RWPE2 (cell line): ENCODE measurements around the gene SAG.

Experiments used
- ATAC-seq: fragments of 200-7000 bp; cut with Tn5 transposase; 3 replicates; pipeline ENCODE4 v1.9.1; 2021; ENCODE audit warnings: low read depth
- DNase-seq: peaks from one replicate; pipeline ENCODE4 v3.0.0-alpha.2; 2020; ENCODE audit warnings: low spot score
- H3K27ac ChIP-seq: fragments of 450-650 bp; 2 replicates; pipeline ENCODE4 v1.5.1; 2017; ENCODE audit warnings: mild to moderate bottlenecking; ENCODE audit not compliant: poor library complexity, severe bottlenecking
- H3K27me3 ChIP-seq: fragments of 250-450 bp; sonication (Bioruptor Pico); 2 replicates; pipeline ENCODE4 v1.5.1; 2021; ENCODE audit warnings: mild to moderate bottlenecking, moderate library complexity; ENCODE audit not compliant: insufficient read depth, poor library complexity, severe bottlenecking
- H3K36me3 ChIP-seq: fragments of 250-450 bp; sonication (Bioruptor Pico); 2 replicates; pipeline ENCODE4 v1.5.1; 2020; ENCODE audit warnings: low read depth, mild to moderate bottlenecking, moderate library complexity
- H3K4me1 ChIP-seq: fragments of 250-450 bp; sonication (Bioruptor Pico); 2 replicates; pipeline ENCODE4 v1.5.1; 2021; ENCODE audit warnings: mild to moderate bottlenecking, moderate library complexity; ENCODE audit not compliant: insufficient read depth, poor library complexity, severe bottlenecking
- H3K4me3 ChIP-seq: fragments of 250-450 bp; sonication (Bioruptor Pico); 2 replicates; pipeline ENCODE4 v1.5.1; 2021; ENCODE audit warnings: mild to moderate bottlenecking, moderate library complexity; ENCODE audit not compliant: severe bottlenecking
- H3K9me3 ChIP-seq: fragments of 250-450 bp; sonication (Bioruptor Pico); 2 replicates; pipeline ENCODE4 v1.5.1; 2021; ENCODE audit warnings: mild to moderate bottlenecking, moderate library complexity; ENCODE audit not compliant: severe bottlenecking
- CTCF ChIP-seq: fragments of 450-650 bp; IDR thresholded peaks from one replicate; pipeline ENCODE4 v1.5.1; 2017; ENCODE audit warnings: mild to moderate bottlenecking, moderate library complexity; ENCODE audit not compliant: poor library complexity, severe bottlenecking

Gene SAG

DNA sequence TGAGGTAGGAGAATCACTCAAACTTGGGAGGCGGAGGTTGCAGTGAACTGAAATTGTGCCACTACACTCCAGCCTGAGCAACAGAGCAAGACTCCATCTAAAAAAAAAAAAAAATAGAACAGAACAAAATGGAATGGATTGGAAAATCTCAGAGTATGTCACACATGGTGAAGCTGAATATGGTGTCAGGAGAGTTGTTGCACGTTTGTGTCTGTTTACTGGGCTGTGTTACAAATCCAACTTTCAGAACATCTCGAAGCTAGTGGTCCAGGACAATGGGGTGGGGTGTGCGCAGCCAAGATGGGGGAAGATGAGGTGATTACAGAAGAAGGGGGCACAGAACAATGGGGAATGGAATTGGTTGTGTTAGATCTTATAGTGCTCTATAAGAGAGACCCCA lies 17.6 kb downstream of the SAG start:
- no peak overlapping the region for H3K4me3 ChIP-seq
- no peaks in the 10 kb centered on the region for H3K9me3 ChIP-seq
- no peaks in the 10 kb centered on the region for H3K27me3 ChIP-seq
- no peak overlapping the region for H3K27ac ChIP-seq
- DNase-seq (no peak), ATAC-seq (no peak)
- no peaks in the 10 kb centered on the region for H3K4me1 ChIP-seq
- no peak for TF ChIP-seq CTCF
- no peaks in the 10 kb centered on the region for H3K36me3 ChIP-seq

- Histone ChIP-seq H3K4me1 (no peaks in the 10 kb centered on the region), H3K4me3 (no peak overlapping the region), H3K27ac (no peak overlapping the region), H3K27me3 (no peaks in the 10 kb centered on the region), H3K9me3 (no peaks in the 10 kb centered on the region), H3K36me3 (no peaks in the 10 kb centered on the region)
- TF ChIP-seq CTCF = no peak
- no peak for DNase-seq
- ATAC-seq = no peak
Observed at GRCh38 chr2:233325814-233326213, 18.2 kb downstream of the SAG start.

DNA sequence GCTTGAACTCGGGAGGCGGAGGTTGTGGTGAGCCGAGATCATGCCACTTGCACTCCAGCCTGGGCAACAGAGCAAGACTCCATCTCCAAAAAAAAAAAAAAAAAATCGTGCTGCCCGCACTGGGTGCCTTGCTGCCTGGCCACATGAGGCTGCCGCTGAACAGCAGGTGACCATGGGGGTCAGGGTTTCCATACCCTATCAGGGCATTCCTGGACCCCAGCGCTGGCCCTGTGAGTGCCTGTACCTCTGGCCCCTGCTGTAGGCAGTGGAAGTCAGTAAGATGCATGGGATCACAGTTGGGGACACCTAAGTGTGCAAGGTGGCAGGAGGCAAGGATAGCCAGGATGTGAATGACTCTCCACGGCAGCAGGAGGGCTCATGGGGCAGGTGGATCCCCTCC lies 18.9 kb downstream of the SAG start:
- no peak for ATAC-seq
- no peaks in the 10 kb centered on the region for H3K4me1 ChIP-seq
- H3K4me3 ChIP-seq = no peak overlapping the region
- TF ChIP-seq CTCF = no peak
- H3K27me3 ChIP-seq = no peaks in the 10 kb centered on the region
- no peak overlapping the region for H3K27ac ChIP-seq
- no peak for DNase-seq
- no peaks in the 10 kb centered on the region for H3K9me3 ChIP-seq
- no peaks in the 10 kb centered on the region for H3K36me3 ChIP-seq

GRCh38 chr2:233328922-233329321 lies 21.3 kb downstream of the SAG start:
- H3K4me3 ChIP-seq = no peak overlapping the region
- no peak for TF ChIP-seq CTCF
- ATAC-seq = no peak
- no peak overlapping the region for H3K27ac ChIP-seq
- H3K36me3 ChIP-seq = no peaks in the 10 kb centered on the region
- H3K9me3 ChIP-seq = no peaks in the 10 kb centered on the region
- no peak for DNase-seq
- no peaks in the 10 kb centered on the region for H3K27me3 ChIP-seq
- H3K4me1 ChIP-seq = no peaks in the 10 kb centered on the region

GRCh38 chr2:233329489-233330135 lies 22.0 kb downstream of the SAG start:
- no peak for DNase-seq
- H3K9me3 ChIP-seq = no peaks in the 10 kb centered on the region
- no peaks in the 10 kb centered on the region for H3K36me3 ChIP-seq
- no peak overlapping the region for H3K4me3 ChIP-seq
- H3K4me1 ChIP-seq = no peaks in the 10 kb centered on the region
- H3K27ac ChIP-seq = no peak overlapping the region
- ATAC-seq = no peak
- no peaks in the 10 kb centered on the region for H3K27me3 ChIP-seq
- no peak for TF ChIP-seq CTCF
